RCC 7860 (cell line): Measurements from ENCODE around the gene SERTAD3.
"Not testable (repeated sequence)": the region's sequence is repeated elsewhere in the genome, so short reads cannot be mapped to it uniquely, and the experiment has no call there.

ENCODE experiments used
- DNase-seq: peaks from one replicate; pipeline ENCODE4 v3.0.0-alpha.2; 2015; ENCODE audit warnings: low spot score
- FAIRE-seq: peaks from 2 replicates; lab custom pipeline; 2012; peaks lifted over from hg19 to GRCh38; lab: Jason Lieb, UNC

SERTAD3 gene, protein sequence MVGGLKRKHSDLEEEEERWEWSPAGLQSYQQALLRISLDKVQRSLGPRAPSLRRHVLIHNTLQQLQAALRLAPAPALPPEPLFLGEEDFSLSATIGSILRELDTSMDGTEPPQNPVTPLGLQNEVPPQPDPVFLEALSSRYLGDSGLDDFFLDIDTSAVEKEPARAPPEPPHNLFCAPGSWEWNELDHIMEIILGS

DNA sequence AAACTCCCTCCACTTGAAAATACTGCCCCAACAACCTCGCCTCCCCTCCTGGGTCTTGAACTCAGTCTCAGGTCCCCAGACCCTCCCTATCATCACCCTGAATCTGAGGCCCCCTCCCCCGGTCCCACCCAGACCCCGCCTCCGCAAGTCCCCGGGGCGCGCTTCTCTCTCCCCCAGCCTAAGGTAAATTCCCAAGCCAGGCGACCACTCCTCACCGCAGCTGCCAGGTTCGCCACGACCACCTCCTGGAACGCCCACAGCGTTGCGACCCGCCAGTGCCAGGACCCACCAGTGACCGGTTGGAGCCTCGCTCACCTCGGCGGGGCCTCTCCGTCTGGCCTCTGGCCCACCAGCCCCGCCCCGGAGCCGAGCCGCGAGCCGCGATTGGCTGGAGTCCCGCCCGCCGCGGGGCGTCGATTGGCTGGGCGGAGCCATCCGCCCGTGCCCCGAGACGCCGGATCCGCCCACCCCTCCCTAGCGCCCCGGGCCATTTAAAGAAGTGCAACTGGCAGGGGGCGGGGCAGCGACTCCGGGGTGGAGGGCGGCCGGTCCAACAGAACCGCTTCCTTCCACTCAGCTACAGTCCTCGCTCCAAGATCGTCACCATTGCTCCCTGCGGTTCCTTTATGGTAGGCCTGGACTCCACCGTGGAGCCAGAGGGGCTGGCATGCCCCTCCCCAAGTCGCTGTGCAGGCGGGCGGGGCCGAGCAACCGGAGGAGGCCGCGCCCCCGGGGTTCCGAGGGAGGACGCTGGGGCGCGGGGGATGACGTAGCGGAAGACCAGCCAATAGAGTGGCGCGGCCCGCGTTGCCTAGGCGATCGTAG, at the start of gene SERTAD3:
TSS of gene SERTAD3 (minus strand) at position 336 of the 825 bp plus-strand sequence. CDS start 2,255 bp downstream, outside the sequence.
- peak; percentile 78 for DNase-seq
- no peak for FAIRE-seq

DNA sequence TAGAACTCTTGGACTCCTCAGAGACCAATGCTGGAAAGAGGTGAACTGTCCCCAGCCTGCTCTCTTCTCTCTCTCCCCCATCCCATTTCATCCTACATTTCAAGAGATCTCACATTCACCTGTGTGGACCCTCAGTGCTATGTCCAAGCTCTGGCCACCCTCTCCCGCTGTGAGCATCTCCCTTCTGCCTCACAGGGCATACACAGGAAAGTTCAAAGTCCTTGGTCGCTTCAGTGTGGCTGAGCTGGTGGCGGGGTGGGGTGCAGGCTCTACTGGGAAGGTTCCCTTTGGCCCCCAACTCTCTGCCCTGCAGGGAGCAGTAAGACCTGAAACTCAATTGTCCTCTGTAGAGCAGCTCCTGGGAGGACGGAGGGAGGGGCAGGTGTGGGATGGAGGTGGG, 49.6 kb upstream of the SERTAD3 start:
- no peak for FAIRE-seq
- no peak for DNase-seq

DNA sequence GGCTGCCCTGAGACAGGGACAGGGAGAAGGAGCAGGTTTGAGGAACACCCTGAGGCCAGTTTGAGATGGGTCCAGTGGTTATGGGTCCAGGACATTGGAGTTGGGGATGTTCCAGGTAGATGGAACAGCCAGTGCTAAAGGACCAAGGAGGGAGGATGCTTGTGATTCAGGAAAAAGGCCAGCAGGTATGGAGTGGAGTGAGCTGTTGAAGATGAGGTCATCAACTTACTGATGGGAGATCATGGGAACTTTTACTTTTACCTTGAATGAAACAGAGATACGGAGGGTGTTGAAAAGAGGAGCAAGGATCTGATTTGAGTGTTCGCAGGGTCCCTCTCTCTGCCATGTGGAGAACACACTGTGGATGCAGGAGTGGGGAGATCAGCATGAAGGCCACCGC, 48.1 kb upstream of the SERTAD3 start:
- FAIRE-seq: no peak
- no peak for DNase-seq

DNA sequence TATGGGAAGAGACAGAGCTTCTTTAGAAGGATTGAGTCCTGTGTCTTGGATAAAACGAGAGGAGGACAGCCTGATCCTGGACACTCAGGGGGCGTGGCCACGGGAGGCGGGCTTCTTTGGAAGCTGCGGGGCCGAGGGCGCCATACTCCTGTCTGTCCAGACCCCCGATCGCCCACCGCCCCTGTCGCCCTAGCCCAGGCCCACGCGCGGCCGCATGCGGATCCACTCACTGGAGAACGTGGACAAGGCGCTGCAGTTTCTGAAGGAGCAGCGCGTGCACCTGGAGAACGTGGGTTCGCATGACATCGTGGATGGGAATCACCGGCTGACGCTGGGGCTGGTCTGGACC, 45.7 kb upstream of the SERTAD3 start:
- no peak for FAIRE-seq
- DNase-seq: no peak

DNA sequence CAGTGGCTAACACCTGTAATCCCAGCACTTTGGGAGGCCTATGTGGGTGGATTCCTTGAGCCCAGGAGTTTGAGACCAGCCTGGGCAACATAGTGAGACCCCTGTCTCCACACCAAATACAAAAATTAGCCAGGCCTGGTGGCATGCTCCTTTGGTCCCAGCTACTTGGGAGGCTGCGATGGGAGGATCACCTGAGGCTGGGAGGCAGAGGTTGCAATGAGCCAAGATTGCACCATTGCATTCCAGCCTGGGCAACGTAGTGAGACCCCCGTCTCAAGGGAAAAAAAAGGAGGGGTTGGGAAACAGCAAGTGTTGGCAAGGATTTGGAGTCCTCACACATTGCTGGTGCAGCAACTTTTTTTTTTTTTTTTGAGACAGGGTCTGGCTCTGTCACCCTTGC, 41.9 kb upstream of the SERTAD3 start:
- DNase-seq (no peak), FAIRE-seq (no peak)

DNA sequence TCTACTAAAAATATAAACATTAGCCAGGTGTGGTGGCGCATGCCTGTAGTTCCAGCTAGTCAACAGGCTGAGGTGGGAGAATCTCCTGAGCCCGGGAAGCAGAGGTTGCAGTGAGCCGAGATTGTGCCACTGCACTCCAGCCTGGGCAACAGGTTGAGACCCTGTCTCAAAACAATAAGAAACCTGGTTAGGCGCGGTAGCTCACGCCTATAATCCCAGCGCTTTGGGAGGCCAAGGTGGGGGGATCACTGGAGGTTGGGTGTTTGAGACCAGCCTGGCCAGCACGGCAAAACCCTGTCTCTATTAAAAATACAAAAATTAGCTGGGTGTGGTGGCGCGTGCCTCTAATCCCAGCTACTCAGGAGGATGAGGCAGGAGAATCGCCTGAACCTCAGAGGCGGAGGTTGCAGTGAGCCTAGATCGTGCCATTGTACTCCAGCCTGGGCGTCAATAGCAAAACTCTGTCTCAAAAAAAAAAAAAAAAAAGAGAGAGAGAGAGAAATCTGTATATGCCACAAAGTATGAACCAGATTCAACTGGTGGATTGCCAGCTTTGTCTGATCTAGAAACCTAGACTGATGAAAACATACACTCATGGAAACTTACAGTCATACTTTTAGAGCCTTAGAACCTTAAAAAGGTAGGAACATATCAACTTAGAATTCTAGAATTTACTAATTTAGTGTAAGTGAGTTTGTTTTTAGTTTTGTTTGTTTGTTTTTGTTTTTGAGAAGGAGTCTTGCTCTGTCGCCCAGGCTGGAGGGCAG, 31.9 kb upstream of the SERTAD3 start:
- not testable (repeated sequence) for FAIRE-seq, DNase-seq

DNA sequence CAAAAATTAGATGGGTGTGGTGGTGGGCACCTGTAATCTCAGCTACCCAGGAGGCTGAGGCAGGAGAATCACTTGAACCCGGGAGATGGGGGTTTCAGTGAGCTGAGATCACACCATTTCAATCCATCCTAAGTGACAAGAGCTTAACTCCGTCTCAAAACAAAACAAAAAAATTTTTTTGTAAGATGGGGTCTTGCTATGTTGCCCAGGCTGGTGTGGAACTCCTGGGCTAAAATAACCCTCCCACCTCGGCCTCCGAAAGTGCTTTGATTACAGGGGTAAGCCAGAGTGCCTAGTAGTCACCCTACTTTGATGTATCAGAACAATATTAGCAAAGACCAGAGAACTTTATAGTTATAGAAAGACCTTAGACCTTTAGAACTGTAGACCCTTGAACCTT, 30.6 kb upstream of the SERTAD3 start:
- DNase-seq (no peak), FAIRE-seq (no peak)

DNA sequence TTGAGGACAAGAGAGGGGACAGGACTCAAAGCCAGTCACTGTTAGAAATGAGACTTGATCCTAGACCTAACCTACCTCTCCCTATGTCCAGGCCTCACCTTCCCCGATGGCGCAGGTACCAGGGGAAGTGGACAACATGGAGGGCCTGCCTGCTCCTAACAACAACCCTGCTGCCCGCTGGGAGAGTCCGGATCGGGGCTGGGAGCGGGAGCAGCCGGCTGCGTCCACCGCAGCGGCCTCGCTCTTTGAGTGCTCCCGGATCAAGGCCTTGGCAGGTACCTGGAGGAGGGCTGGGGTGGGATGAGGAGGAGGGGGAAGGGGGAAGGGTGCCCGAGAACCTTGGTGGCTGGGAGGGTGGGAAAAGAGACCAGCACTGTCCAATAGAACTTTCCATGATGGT, 28.4 kb upstream of the SERTAD3 start:
- FAIRE-seq (no peak), DNase-seq (no peak)

DNA sequence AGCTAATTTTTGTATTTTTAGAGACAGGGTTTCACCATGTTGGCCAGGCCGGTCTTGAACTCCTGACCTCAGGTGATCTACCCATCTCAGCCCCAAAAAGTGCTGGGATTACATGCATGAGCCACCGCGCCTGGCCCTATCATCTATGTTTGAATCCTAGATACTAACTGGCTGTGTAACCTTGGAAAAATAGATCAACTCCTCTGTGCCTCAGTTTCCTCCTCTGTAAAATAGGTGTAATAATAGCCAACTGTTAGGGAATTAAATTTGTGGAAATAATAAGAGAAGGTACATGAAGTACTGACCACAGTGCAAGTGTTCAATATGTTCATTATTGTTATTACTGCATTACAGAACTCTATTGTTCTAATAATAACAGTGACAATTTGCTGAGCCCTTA, 27.0 kb upstream of the SERTAD3 start:
- DNase-seq (no peak), FAIRE-seq (no peak)

DNA sequence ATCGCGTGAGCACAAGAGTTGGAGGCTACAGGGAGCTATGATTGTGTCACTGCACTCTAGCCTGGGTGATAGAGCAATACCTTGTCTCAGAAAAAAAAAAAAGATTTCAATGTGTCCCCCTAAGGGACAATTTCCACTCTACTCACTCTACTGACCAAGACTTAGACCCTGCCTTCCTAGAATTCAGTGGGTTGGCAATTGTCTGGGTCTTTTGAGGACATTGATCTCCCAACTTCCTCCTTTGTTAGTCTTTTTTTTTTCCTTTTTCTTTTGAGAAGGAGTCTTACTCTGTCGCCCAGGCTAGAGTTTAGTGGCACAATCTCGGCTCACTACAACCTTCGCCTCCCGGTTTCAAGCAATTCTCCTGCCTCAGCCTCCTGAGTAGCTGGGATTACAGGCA, 24.9 kb upstream of the SERTAD3 start:
- DNase-seq: no peak
- no peak for FAIRE-seq

DNA sequence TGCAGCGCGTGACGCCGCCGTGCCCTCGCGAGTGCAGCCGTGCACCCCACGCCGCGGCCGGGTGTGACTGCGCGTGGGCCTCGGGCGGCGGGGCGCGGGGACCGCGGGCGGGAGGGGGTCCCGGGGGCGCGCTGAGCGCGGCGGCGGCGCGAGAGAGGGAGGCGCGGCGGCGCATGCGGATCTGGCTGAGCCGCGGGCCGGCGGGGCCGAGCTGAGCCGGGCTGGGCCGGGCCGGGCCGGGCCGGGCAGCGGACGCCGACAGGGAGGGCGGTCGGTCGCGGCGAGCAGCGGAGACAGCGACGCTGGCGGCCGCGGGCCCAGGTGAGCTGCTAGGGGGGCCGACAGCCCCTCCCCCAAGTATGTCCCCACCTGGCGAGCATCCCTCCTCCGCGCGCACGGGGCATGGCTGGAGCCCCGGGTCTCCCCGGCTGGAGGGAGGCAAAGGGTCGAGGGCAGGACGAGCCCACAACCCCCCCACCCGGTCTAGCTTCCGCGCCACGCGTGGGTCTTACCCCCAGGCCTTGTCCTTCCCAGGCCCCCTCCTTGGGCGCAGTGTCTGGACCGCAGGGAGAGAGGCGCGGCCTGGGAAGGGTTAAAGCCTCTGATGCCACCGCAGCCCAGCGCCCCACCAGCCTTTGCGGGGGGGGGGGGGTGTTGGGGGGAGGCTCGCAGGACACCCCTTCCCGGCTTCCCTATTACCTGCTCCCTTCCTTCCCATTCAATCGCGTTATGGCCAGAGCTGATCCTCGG, 23.0 kb upstream of the SERTAD3 start, which contains the start of gene SPTBN4:
TSS of gene SPTBN4 (plus strand) at position 17 of the 750 bp plus-strand sequence. CDS start 5,621 bp downstream, outside the sequence.
- no peak for FAIRE-seq
- no peak for DNase-seq

DNA sequence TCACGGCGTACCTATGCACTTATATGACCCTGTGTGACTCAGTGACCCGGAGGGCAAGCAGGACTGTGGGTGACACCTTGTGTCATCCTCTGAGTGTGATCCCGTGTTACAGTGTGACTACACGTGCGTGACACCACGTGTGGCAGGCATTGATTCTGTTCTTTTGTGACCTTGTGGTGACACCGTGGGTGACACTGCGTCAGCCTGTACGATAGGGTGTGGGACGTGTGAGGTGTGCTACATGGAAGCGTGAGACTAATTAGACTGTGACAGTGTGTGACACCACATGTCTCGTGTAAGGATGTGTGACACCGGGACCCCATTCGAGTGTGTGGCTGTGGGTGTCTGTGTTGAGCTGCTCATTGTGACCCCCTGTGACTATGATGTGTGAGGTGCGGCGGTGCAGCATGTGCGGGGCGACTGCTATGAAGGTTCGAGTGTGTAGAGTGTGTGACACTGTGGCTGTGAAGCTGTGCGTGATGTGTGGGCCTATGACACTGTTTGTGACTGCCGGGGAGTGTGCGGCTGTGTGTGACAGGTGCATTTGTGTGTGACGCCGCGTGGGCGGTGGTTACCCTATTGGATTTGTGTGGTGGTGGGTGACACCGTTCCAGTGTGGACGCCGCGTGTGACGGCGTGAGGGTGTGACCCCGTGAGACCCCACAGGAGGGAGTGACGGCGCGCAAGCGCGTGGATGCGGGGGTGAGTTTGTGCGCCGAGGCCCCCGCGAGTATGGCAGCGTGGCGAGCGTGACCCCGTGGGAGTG, 22.3 kb upstream of the SERTAD3 start:
- FAIRE-seq: no peak
- DNase-seq: peak; percentile 64

DNA sequence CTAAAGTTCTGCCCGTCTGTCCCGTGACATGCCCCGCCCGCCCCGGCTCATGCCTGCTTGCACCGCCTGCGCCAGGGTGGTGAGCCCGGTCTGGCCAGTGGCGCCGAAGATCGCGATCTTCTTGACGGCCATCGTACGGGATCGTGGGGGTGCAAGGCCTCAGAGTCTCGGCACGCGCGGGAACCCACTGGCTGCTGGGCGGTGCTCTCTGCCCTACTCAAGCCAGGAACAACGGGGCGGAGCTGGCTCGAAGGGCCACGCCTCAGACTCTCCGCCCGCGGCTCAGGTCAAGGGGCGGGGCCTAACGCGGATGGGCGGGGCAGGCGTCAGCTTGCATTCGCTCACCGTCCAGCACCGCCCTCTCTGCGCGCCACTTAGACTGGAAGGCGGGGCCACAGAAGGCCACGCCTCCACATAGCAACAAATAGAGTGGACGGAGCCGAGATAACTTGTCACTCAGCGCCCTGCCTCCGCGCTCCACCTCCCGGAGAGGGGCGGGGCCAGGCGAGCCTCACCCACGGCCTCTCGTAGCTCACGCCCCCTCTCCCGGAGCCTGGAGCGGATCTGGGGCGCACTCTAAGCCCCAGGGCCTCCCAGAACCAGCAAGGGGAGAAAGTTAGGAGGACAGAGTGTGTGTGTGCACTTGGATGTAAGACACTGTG, 21.6 kb upstream of the SERTAD3 start, which contains the start of gene BLVRB:
TSS of gene BLVRB (minus strand) at position 189 of the 662 bp plus-strand sequence. CDS start at position 132, 57 bp downstream.
- peak; percentile 79 for FAIRE-seq
- DNase-seq: peak; percentile 96

DNA sequence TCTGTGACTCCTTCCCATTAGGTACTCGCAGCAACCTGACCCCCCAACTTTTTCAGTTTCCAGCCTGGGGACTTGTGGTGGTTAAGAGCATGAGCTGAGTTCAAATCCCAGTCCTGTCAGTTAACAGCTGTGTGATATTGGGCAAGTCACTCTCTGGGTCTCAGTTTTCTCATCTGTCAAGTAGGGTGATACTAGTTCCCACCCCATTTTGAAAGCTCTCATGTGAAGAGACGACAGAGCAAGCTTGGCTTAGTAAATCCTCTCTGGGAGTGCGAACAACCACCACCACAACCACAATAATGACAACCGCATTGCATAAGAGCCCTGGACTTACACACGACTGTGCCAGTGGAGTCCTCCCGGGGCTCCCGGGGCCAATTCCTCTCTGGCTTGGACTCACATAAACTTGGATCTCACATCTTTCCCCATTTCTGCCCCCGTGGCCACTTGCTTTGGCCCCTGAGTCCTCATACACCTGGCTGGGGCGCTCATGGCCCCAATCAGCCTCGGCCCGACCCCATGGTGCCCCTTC, 21.0 kb upstream of the SERTAD3 start:
- DNase-seq (peak; percentile 71), FAIRE-seq (no peak)

DNA sequence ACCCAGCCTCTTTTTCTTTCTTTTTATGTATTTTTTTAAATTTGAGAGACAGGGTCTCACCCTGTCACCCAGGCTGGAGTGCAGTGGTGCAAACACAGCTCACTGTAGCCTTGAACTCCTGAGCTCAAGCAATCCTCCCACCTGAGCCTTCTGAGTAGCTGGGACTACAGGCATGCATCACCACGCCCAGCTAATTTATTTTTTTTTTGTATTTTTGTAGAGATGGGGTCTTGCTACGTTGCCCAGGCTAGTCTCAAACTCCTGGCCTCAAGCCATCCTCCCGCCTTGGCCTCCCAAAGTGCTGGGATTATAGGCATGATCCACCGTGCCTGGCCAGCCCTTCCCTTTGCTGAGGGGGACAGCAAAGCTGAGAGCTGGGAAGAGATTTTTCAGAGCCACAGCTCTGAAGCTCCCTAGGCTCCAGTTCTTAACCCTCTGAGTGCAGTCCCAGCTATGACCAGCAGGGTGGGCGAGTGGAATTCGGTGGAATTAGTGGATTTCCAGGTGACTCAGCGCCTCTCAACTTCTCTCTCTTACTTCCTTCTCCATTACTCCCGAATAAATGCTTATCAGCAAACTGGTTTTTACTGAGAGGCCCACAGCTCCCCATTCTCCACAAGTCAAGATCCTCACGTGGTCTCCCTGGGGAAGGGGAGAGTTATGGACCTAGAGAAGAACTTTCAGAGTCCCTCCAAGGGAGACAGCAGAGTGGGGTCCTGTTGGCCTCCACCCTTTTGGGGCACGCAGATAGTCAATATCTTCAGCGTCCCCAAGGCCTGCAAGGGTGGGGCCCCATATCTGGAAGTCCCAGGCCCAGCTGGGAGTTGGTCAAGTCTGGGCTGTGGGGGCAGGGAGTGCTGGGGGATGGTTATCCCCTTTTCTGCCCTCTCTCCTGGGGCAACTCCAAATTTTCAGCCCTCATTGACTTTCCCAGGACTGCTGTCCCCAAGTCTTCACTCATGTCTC, 20.2 kb upstream of the SERTAD3 start:
- FAIRE-seq (peak; percentile 66), DNase-seq (peak; percentile 81)

DNA sequence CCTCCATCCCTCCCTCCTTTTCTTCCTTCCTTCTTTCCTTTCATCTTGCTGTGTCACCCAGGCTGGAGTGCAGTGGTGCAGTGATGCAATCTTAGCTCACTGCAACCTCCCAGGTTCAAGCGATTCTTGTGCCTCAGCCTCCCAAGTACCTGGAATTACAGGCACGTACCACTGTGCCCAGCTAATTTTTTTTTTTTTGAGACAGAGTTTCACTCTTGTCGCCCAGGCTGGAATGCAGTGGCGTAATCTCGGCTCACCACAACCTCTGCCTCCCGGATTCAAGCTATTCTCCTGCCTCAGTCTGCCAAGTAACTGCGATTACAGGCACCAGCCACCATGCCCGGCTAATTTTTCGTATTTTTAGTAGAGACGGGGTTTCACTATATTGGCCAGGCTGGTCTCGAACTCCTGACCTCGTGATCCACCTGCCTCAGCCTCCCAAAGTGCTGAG, 19.5 kb upstream of the SERTAD3 start:
- FAIRE-seq (peak; percentile 42), DNase-seq (peak; percentile 79)

DNA sequence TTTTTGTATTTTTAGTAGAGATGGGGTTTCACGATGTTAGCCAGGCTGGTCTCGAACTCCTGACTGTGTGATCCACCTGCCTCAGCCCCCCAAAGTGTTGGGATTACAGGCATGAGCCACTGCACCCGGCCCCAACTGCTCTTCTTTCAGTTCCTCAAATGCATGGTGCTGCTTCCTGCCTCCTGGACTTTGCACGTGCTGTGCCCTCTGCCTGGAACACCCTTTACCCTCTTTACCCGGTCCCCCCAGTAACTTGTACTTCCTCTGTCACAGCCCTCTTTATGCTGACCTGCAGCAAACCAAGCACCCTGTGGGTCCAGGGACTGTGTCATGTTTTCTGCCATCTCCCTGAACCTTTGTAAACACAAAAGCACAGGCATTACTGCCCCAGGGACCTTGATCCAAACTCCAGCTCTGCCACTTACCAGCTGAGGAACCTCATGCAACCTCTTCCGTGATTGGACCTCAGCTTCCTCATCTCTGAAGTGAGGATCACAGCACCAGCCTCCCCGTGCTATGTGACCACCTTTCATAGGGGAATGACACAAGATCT, 17.6 kb upstream of the SERTAD3 start:
- DNase-seq (no peak), FAIRE-seq (no peak)

DNA sequence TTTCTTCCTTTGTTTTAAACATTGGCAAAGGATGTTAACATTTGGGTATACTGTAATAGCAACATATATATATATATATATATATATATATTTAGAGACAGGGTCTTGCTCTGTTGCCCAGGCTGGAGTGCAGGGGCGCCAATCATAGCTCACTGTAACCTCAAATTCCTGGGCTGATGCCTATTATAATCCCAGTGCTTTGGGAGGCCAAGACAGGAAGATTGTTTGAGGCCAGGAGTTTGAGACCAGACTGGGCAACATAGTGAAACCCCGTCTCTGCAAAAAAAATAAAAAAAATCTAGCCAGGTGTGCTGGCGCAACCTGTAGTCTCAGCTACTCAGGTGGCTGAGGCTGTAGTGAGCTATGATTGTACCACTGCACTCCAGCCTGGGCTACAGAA, 16.1 kb upstream of the SERTAD3 start:
- FAIRE-seq: no peak
- DNase-seq: no peak
